Measurements from ENCODE around the gene C4orf50. TPM values are rescaled to one million over a fixed set of nuclear protein-coding genes. Genes with fewer than 3 reads are reported as not detected.

C4orf50 gene
- total RNA-seq, 3 donors from 2014 or later: 0.07 to 0.73 (median 0.09) TPM

DNA sequence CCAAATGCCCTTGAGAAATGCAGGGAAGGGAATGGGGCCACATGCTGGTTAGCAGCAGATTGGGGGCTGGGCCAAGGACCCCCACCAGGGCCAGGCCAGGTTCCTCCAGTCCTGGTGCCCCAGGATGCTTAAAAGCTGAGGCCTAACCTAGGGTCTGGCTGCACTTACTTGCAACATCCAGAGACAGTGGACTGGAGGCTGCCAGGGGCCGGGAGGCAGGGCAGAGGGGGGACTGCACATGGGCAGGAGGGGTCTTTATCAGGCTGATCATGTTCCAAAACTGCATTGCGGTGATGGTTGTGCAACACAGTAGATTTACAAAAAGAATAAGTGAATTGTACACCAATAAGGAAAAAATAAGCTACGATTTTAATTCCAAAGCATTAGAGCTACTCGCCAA lies 36.8 kb upstream of the C4orf50 start:
- intact Hi-C loops (cut with DNase I, micrococcal nuclease): no loop called here
- DNase-seq: no peak
- TF ChIP-seq CTCF (IDR thresholded peaks at IDR 0.05): no peak
- no peaks in the 10 kb centered on the region for H3K36me3 ChIP-seq (ENCODE audit: low read depth)
- ATAC-seq: no peak
- peaks cover 30% of the 10 kb centered on the region for H3K9me3 ChIP-seq
- H3K4me1 ChIP-seq (ENCODE audit: low read depth): no peaks in the 10 kb centered on the region
- H3K4me3 ChIP-seq: no peak overlapping the region

DNA sequence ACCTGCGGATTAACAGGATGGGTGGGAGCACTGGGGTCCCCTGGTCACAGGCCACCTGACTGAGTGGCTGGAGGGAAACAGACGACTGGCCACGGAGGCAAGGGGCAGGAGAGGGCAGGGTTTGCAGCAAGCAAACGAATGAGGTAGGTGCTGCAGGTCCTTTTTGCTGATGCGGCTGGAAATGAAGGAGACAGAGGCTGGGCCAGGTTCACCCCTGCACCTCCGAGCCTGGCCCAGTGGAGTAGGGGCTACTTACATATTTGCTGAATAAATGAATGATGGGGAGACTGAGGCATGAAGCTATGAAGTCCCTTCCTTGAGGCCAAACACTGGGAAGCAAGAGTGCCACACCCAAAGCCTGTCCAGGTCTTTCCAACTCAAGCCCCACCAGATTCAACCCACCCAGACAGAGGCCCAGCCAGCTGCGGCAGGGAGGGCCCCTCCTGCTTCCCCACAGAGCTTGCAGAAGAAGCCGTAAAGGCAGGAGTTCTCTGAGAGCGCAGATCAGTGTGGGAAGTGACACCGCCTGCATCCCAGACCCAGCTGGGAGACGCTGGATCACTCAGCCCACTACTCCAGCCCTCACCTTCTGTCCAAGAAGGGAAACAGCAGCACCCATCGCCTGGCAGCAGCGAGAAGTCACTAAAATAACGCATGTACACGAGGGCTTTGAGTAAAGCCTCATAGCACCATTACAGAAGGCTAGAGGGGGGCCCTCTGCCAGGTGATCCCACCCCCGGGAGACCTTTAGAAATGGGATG lies 36.1 kb upstream of the C4orf50 start:
- ATAC-seq (no peak), DNase-seq (no peak)
- H3K36me3 ChIP-seq (ENCODE audit: low read depth): no peaks in the 10 kb centered on the region
- H3K9me3 ChIP-seq: peaks cover 23% of the 10 kb centered on the region
- intact Hi-C loops (cut with DNase I, micrococcal nuclease): no loop called here
- H3K4me1 ChIP-seq (ENCODE audit: low read depth): no peaks in the 10 kb centered on the region
- no peak for TF ChIP-seq CTCF (IDR thresholded peaks at IDR 0.05)
- H3K4me3 ChIP-seq: no peak overlapping the region

- ATAC-seq: no peak
- H3K4me1 ChIP-seq (ENCODE audit: low read depth): no peaks in the 10 kb centered on the region
- no peaks in the 10 kb centered on the region for H3K36me3 ChIP-seq (ENCODE audit: low read depth)
- DNase-seq: no peak
- H3K9me3 ChIP-seq: peaks cover 6% of the 10 kb centered on the region
- TF ChIP-seq CTCF (IDR thresholded peaks at IDR 0.05): no peak
- H3K4me3 ChIP-seq: no peak overlapping the region
- intact Hi-C loops (cut with DNase I, micrococcal nuclease): no loop called here
Observed at GRCh38 chr4:6052679-6053078, 34.4 kb upstream of the C4orf50 start.

DNA sequence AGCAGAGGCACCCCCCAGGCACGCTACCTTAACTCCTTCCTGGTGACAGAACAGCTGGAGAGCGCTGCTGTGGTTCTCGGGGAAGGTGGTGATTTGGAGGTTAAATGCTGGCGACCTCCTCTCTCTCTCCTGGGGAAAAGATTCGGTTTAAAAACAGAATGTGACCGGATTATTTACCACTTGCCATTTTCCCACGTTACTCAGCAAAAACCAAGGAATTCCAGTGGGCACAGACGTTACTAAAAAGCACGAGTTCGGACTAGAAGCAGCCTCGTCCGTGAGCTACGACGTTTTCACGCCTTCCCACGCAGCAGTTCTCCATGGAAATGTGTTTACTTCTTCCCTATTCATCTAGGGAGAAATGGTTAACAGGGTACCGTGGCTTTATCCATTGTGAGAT lies 32.3 kb upstream of the C4orf50 start:
- intact Hi-C loops (cut with DNase I, micrococcal nuclease): no loop called here
- DNase-seq (no peak), ATAC-seq (no peak)
- H3K4me1 ChIP-seq (ENCODE audit: low read depth): no peaks in the 10 kb centered on the region
- no peak overlapping the region for H3K4me3 ChIP-seq
- no peaks in the 10 kb centered on the region for H3K9me3 ChIP-seq
- no peaks in the 10 kb centered on the region for H3K36me3 ChIP-seq (ENCODE audit: low read depth)
- no peak for TF ChIP-seq CTCF (IDR thresholded peaks at IDR 0.05)

DNA sequence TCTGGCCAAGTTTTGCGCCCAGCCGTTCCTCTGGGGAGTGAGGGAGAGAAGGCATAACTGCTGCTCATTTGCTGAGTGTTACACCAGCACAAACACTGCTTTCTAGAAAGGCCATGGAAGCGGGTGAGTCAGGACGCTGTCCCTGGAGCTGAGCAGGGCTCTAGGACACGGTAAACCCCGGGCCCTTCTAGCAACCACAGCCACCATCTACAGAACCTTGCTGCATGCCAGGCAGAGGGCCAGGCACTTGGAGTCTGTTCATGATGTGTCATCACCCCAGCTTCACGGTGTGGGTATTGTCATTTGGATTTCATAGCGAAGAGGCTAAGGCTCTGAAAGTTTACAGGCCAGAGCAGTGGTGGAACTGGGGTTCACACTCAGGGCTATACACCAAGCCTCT lies 31.8 kb upstream of the C4orf50 start:
- Histone ChIP-seq H3K36me3 (ENCODE audit: low read depth) (no peaks in the 10 kb centered on the region), H3K4me3 (no peak overlapping the region), H3K4me1 (ENCODE audit: low read depth) (no peaks in the 10 kb centered on the region), H3K9me3 (no peaks in the 10 kb centered on the region)
- no peak for ATAC-seq
- no peak for DNase-seq
- intact Hi-C loops (cut with DNase I, micrococcal nuclease): no loop called here
- TF ChIP-seq CTCF (IDR thresholded peaks at IDR 0.05): no peak

DNA sequence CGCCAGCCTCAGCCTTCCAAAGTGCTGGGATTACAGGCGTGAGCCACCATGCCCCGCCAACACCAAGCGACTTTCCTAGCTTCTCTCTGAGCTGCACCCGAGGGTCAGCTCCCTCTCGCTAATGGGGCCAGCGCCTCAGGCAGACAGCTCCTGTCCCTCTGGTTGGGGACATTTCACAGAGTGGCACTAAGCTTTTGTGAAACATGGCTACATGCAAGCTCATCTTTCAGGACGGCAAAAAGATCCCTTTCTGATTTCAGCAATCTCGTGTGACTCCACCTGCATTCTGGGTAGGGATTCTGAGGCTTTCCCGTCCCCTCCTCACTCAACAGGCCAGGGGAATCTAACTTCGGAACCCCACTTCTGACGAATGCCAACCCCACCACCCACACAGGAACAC lies 31.0 kb upstream of the C4orf50 start:
- no peak for TF ChIP-seq CTCF (IDR thresholded peaks at IDR 0.05)
- DNase-seq: no peak
- intact Hi-C loops (cut with DNase I, micrococcal nuclease): no loop called here
- no peaks in the 10 kb centered on the region for H3K9me3 ChIP-seq
- no peak for ATAC-seq
- no peak overlapping the region for H3K4me3 ChIP-seq
- H3K4me1 ChIP-seq (ENCODE audit: low read depth): no peaks in the 10 kb centered on the region
- no peaks in the 10 kb centered on the region for H3K36me3 ChIP-seq (ENCODE audit: low read depth)
